Neural progenitor cell (in vitro differentiated cells): Measurements from ENCODE around the gene CXCL12. TPM values are rescaled to one million over a fixed set of nuclear protein-coding genes. Genes with fewer than 3 reads are reported as not detected.

Source experiments
- DNase-seq: peaks from one replicate; pipeline ENCODE4 v3.0.0-alpha.2; 2016; ENCODE audit warnings: low spot score
- H2AFZ ChIP-seq: fragments of 200-600 bp; sonication (generic); replicated peaks from 2 replicates; pipeline ENCODE4 v1.6.1; 2016; ENCODE audit warnings: antibody characterized with exemption
- H3F3A ChIP-seq: fragments of 200-600 bp; sonication (generic); 2 replicates; pipeline ENCODE4 v1.6.1; 2016; ENCODE audit warnings: antibody characterized with exemption, low read depth
- H3K27ac ChIP-seq: fragments of 200-600 bp; sonication (generic); 2 replicates; pipeline ENCODE4 v1.5.1; 2016; ENCODE audit warnings: mild to moderate bottlenecking
- H3K27me3 ChIP-seq: fragments of 200-600 bp; sonication (generic); 2 replicates; pipeline ENCODE4 v1.6.1; 2016; ENCODE audit warnings: mild to moderate bottlenecking, moderate library complexity
- H3K36me3 ChIP-seq: fragments of 200-600 bp; sonication (generic); 2 replicates; pipeline ENCODE4 v1.5.1; 2016
- H3K4me1 ChIP-seq: fragments of 200-600 bp; sonication (generic); 2 replicates; pipeline ENCODE4 v1.6.1; 2016; ENCODE audit warnings: mixed run types
- H3K4me2 ChIP-seq: fragments of 200-600 bp; sonication (generic); 2 replicates; pipeline ENCODE4 v1.6.1; 2016
- H3K4me3 ChIP-seq: fragments of 200-600 bp; sonication (generic); 2 replicates; pipeline ENCODE4 v1.5.1; 2016
- H3K79me2 ChIP-seq: fragments of 200-600 bp; sonication (generic); 2 replicates; pipeline ENCODE4 v1.6.1; 2016; ENCODE audit warnings: low read depth
- H3K9ac ChIP-seq: fragments of 200-600 bp; sonication (generic); 2 replicates; pipeline ENCODE4 v1.6.1; 2016
- H3K9me3 ChIP-seq: fragments of 200-600 bp; sonication (generic); 2 replicates; pipeline ENCODE4 v1.5.1; 2016; ENCODE audit warnings: low read depth
- H4K20me1 ChIP-seq: fragments of 200-600 bp; sonication (generic); 2 replicates; pipeline ENCODE4 v1.6.1; 2016; ENCODE audit warnings: low read depth
- H3K27ac Mint-ChIP-seq: 3 replicates; pipeline ENCODE4 v1.8.0; 2021; ENCODE audit warnings: mixed read lengths
- H3K27me3 Mint-ChIP-seq: 2 replicates; pipeline ENCODE4 v1.8.0; 2022; ENCODE audit warnings: low read depth, mild to moderate bottlenecking, inconsistent platforms, moderate library complexity, mixed read lengths; ENCODE audit not compliant: insufficient read depth
- H3K36me3 Mint-ChIP-seq: 3 replicates; pipeline ENCODE4 v1.8.0; 2021; ENCODE audit warnings: mixed read lengths
- H3K4me1 Mint-ChIP-seq: 3 replicates; pipeline ENCODE4 v1.8.0; 2021; ENCODE audit warnings: mixed read lengths
- H3K4me3 Mint-ChIP-seq: 3 replicates; pipeline ENCODE4 v1.8.0; 2021; ENCODE audit warnings: mild to moderate bottlenecking, moderate library complexity, mixed read lengths
- H3K9me3 Mint-ChIP-seq: 3 replicates; pipeline ENCODE4 v1.8.0; 2020; ENCODE audit warnings: mixed read lengths
- CTCF ChIP-seq: fragments of 200-600 bp; sonication (generic); IDR thresholded peaks from 2 replicates; pipeline ENCODE4 v1.5.1; 2017; ENCODE audit warnings: antibody characterized with exemption, mild to moderate bottlenecking
- EZH2 ChIP-seq: fragments of 200-600 bp; sonication (generic); IDR thresholded peaks from 2 replicates; pipeline ENCODE4 v1.6.1; 2017; ENCODE audit warnings: antibody characterized with exemption, mild to moderate bottlenecking, moderate library complexity
- EZH2phosphoT487 ChIP-seq: fragments of 200-600 bp; sonication (generic); IDR thresholded peaks from 2 replicates; pipeline ENCODE4 v1.6.1; 2017; ENCODE audit warnings: antibody characterized with exemption
- total RNA-seq: library from RNA; depleted of rRNA; stranded (reverse); fragments of >200 nt; gene quantifications from 2 replicates; pipeline ENCODE4 v1.2.3, GENCODE V29; 2015; ENCODE audit warnings: low replicate concordance

CXCL12 gene
- total RNA-seq, 1 donor from 2014 or later, result 0.09 TPM

DNA sequence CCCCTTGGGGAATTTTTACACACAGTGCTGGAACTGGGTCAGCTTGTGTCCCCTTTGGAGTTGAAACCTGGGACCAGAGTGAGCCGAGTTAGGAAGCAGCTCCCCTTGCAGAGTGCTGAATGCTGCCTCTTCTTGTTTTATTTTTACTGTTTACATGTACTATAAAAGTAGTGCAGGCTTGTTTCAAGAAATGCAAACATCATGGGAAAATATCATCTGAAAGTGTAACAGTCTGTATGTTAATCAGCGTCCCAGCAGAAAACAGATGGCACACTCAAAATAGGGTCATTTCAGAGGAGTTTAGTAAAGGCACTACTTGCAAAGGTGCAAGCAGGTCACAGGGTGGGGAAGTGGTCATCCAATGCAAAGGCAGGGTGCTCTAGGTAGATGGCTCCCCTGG is 30.1 kb downstream of the CXCL12 start:
- TF ChIP-seq CTCF (no peak), EZH2phosphoT487 (no peak), EZH2 (no peak)
- Mint-ChIP-seq H3K36me3 (no peaks in the 10 kb centered on the region), H3K4me3 (no peak overlapping the region), H3K27me3 (no peaks in the 10 kb centered on the region), H3K27ac (no peak overlapping the region), H3K9me3 (no peaks in the 10 kb centered on the region), H3K4me1 (no peaks in the 10 kb centered on the region)
- no peaks in the 10 kb centered on the region for H3K36me3 ChIP-seq
- no peak overlapping the region for H3K4me3 ChIP-seq
- DNase-seq, result no peak
- no peaks in the 10 kb centered on the region for H3F3A ChIP-seq
- H3K9me3 ChIP-seq, result no peaks in the 10 kb centered on the region
- no peak overlapping the region for H3K9ac ChIP-seq
- no peaks in the 10 kb centered on the region for H4K20me1 ChIP-seq
- H3K79me2 ChIP-seq, result no peaks in the 10 kb centered on the region
- no peak overlapping the region for H3K4me2 ChIP-seq
- no peak overlapping the region for H2AFZ ChIP-seq
- peaks cover 7% of the 10 kb centered on the region for H3K4me1 ChIP-seq
- no peaks in the 10 kb centered on the region for H3K27me3 ChIP-seq
- no peak overlapping the region for H3K27ac ChIP-seq

DNA sequence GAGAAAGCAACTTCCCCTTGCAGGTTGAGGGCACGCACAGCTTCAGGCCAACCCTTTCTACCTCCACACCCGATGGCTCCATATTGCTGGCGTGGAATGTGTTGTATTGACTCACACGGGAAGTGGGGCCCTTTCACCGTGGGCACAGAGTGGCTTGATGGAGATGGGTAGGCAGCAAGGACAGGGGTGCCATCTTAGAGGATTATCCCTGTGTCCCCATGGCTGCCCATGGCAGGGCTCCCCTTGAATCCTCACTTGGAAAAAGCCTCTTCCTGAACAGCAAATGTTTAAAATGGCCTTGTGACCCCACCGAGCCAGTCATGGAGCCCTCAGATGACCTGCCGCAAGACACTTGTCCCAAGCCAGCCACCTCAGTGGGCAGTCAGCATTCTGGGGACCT is 31.2 kb downstream of the CXCL12 start:
- Histone ChIP-seq H2AFZ (no peak overlapping the region), H3K4me2 (no peak overlapping the region), H3F3A (no peaks in the 10 kb centered on the region), H3K4me1 (peaks cover 7% of the 10 kb centered on the region), H3K27me3 (no peaks in the 10 kb centered on the region), H3K79me2 (no peaks in the 10 kb centered on the region), H4K20me1 (no peaks in the 10 kb centered on the region), H3K27ac (no peak overlapping the region), H3K36me3 (no peaks in the 10 kb centered on the region), H3K4me3 (no peak overlapping the region), H3K9ac (no peak overlapping the region), H3K9me3 (no peaks in the 10 kb centered on the region)
- Mint-ChIP-seq H3K27me3 (no peaks in the 10 kb centered on the region), H3K36me3 (no peaks in the 10 kb centered on the region), H3K27ac (no peak overlapping the region), H3K9me3 (peaks cover 2% of the 10 kb centered on the region), H3K4me1 (no peaks in the 10 kb centered on the region), H3K4me3 (no peak overlapping the region)
- no peak for DNase-seq
- TF ChIP-seq EZH2phosphoT487 (no peak), CTCF (no peak), EZH2 (no peak)

DNA sequence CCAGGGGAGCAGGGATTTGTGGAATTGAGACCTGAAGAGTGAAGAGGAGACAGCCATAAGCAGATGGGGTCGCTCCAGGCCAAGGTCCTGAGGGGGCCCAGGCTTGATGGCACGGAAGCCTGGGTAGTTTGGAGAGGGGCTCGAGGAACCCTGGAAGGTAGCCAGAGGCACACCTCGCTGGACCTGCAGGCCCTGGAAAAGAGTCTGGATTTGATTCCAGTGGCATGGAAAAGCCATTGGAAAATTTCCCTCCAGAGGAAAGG is 31.8 kb downstream of the CXCL12 start:
- no peak for DNase-seq
- Histone ChIP-seq H3K4me2 (no peak overlapping the region), H3K27ac (no peak overlapping the region), H3K4me3 (no peak overlapping the region), H3K4me1 (peaks cover 7% of the 10 kb centered on the region), H4K20me1 (no peaks in the 10 kb centered on the region), H3K79me2 (no peaks in the 10 kb centered on the region), H3F3A (no peaks in the 10 kb centered on the region), H2AFZ (no peak overlapping the region), H3K9ac (no peak overlapping the region), H3K9me3 (no peaks in the 10 kb centered on the region), H3K36me3 (no peaks in the 10 kb centered on the region), H3K27me3 (no peaks in the 10 kb centered on the region)
- Mint-ChIP-seq H3K9me3 (peaks cover 2% of the 10 kb centered on the region), H3K36me3 (no peaks in the 10 kb centered on the region), H3K27me3 (peaks cover 3% of the 10 kb centered on the region), H3K4me3 (peak overlapping the region; percentile 58), H3K4me1 (no peaks in the 10 kb centered on the region), H3K27ac (no peak overlapping the region)
- TF ChIP-seq EZH2phosphoT487, result no peak
- no peak for TF ChIP-seq EZH2
- no peak for TF ChIP-seq CTCF
